ENCODE results near the gene TRIM31.

GRCh38 chr6:30092852-30093543 lies 19.9 kb downstream of the TRIM31 start:
- no peak for TF ChIP-seq CTCF (IDR thresholded peaks at IDR 0.05; ENCODE audit: insufficient read depth, low read depth, low read length)
- no peak for TF ChIP-seq EZH2 (IDR thresholded peaks at IDR 0.05; ENCODE audit: insufficient read depth, low read length)

Measured in astrocyte (in vitro differentiated cells and primary cell).